GM18511 (cell line): ENCODE data around the gene SORL1.
A peak's percentile ranks its signal among the peaks of the same experiment; 100 is the strongest.
"Not testable (repeated sequence)": the region's sequence is repeated elsewhere in the genome, so short reads cannot be mapped to it uniquely, and the experiment has no call there.

ENCODE experiments used
- ATAC-seq: cut with Tn5 transposase; IDR thresholded peaks from one replicate; pipeline ENCODE4 v1.9.1; 2021; ENCODE audit warnings: mild to moderate bottlenecking, moderate library complexity; ENCODE audit not compliant: unreplicated experiment

Gene SORL1

DNA sequence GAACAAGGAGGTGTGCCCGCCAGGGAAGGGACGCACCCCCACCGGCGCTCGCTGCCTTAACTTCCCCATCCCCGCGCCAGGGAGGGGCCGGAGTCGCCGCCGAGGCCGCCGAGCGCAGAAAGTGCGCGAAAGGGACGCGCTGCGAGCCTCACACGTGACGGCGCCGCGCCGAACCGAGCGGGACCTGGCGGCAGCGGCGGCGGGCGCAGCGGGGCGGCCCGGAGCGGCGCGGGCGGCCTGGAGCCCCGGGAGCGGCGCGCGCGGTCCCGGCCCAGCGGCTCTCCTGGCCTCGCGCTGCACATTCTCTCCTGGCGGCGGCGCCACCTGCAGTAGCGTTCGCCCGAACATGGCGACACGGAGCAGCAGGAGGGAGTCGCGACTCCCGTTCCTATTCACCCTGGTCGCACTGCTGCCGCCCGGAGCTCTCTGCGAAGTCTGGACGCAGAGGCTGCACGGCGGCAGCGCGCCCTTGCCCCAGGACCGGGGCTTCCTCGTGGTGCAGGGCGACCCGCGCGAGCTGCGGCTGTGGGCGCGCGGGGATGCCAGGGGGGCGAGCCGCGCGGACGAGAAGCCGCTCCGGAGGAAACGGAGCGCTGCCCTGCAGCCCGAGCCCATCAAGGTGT, at the start of gene SORL1:
Gene SORL1, plus strand, starts transcription at position 329 of the 623 bp plus-strand sequence. Its CDS starts 18 bp downstream, at position 347.
- ATAC-seq, result peak; percentile 62

GRCh38 chr11:121405646-121406045, 46.5 kb upstream of the SORL1 start:
- no peak for ATAC-seq

DNA sequence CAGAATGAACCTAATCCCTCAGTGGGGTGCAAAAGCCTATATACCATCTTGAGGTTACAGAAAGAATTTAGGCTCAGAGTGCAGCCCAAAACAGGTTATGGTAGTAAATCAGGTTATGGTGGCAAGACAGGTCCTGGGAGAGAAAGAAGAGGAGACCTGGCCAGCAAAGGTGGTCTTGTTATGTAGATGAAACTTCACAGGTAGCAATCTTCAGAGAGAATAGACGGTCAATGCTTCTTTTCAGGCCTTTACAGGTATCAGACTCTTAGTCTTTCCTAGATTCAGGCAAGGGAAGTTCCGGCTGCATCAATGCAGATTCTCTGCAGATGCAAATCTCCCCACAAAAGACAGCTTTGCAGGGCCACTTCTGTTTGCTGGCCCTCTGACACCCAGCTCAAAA, 45.8 kb upstream of the SORL1 start:
- no peak for ATAC-seq

GRCh38 chr11:121408830-121409229, 43.3 kb upstream of the SORL1 start:
- no peak for ATAC-seq

GRCh38 chr11:121410041-121410440, 42.1 kb upstream of the SORL1 start:
- ATAC-seq, result not testable (repeated sequence)

GRCh38 chr11:121411330-121411729, 40.8 kb upstream of the SORL1 start:
- not testable (repeated sequence) for ATAC-seq

GRCh38 chr11:121412000-121412587, 40.0 kb upstream of the SORL1 start:
- no peak for ATAC-seq

DNA sequence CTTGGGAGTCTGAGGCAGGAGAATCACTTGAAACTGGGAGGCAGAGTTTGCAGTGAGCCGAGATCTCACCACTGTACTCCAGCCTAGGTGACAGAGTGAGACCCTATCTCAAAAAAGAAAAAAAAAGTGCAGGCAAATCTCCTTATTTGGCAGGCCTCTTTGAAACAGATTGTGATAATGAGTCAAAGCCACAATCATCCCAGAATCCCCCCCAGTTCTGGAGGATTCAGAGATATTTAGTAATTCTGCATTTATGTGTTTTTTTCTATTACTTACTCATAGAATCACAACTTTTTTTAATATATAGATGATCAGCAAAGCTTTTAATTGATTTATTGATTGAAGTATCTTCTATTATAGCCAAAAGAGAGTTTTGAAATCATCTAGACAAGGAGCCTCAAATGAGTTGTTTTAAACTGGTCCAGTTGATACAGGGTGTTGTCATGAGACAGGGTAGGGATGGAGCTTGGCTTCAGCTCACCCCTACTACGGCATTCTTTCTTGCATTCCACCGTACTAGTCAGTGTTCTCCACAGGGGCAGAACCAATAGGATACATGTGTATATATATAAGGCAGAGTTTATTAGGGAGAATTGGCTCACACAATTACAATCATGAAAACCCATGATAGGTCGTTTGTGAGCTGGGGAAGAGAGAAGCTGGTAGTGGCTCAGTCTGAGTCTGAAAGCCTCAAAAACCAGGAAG, 39.3 kb upstream of the SORL1 start:
- no peak for ATAC-seq

DNA sequence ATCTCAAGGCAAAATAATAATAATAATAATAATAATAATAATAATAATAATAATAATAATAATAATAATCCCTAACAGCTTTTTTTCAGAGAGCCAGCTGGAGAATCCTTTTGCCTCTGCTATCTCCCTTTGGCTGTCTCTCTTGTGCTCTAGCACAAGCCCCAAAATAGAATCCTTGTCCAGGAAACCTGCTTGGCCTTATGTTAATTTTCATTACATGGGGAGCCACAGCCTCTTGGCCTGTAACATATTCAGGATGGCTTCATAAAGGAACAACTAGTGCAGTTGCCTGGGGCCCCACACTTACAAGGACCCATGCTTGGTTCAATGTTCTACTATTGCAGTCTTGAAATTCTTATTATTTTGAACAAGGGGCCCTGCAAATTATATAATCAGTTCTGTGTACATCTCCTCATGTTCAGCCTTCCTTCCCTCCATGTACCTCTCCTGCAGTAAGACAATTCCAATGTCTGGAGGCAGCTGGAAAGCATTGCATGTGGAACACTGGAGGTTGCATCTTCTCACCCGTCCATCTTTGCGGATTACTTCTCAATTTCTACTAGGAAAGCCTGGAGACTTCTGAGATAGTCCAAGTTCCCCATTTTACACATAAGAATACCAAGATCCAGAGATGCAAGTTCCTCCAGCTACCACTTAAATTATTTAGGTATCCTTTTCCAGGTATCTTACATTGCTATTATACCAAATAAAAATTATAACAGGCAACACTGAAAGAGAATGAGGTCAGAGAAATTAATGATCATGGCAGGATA, 37.8 kb upstream of the SORL1 start:
- no peak for ATAC-seq

GRCh38 chr11:121415856-121416255, 36.3 kb upstream of the SORL1 start:
- no peak for ATAC-seq

DNA sequence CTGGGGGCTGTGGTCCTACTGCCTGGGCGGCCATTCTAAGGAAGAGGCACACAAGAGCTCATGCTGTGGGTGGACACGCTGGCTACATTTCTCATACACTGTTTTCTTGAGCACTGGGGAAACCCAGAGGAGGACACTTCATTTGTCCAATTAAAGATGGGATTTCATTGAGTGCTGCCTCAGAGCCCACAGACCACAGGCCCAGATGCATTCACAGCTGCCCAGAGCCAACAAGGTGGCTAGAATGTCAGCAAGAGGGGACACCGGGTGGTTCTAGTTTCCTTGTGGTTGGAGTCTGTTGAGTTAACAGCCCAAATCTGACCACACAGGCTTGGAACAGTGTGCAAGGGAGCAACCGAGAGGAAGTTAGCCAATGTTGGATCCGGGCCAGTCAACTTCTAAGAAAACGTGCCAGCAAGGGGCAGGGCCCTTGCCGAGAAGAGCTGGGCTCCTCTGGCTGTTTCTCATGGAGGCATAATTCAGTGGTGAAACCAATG, 35.0 kb upstream of the SORL1 start:
- peak; percentile 78 for ATAC-seq

- ATAC-seq, result no peak
Observed at GRCh38 chr11:121417607-121418006, 34.5 kb upstream of the SORL1 start.

- no peak for ATAC-seq
Observed at GRCh38 chr11:121418625-121419114, 33.4 kb upstream of the SORL1 start.

GRCh38 chr11:121419836-121420235, 32.3 kb upstream of the SORL1 start:
- ATAC-seq, result no peak

DNA sequence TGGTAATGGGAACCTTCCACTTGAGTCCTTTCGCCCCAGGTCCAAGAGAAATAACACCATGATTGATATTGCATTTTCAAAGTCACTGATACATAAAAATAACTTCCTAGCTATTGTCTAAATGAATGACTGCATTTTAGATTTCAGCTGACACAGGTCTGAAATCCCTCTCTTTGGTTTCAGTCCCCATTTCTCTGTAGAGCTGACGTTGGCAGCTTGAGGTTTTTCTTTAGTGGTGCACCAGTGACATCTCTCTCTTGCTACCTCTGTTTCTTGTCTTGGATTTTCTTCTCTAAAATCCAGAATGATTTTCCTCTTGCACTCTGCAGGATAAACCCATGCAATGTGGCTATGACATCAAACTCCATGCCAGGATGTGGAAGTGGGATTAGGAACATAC, 31.7 kb upstream of the SORL1 start:
- ATAC-seq, result no peak

GRCh38 chr11:121421149-121421901, 30.8 kb upstream of the SORL1 start:
- no peak for ATAC-seq

GRCh38 chr11:121422675-121423074, 29.4 kb upstream of the SORL1 start:
- ATAC-seq, result peak; percentile 51

- no peak for ATAC-seq
Observed at GRCh38 chr11:121425828-121426227, 26.3 kb upstream of the SORL1 start.

- no peak for ATAC-seq
Observed at GRCh38 chr11:121426476-121427399, 25.4 kb upstream of the SORL1 start.
